Neutrophil (primary cell): Measurements from ENCODE around the gene ABCC3.

Experiments
- H3K27ac ChIP-seq: fragments of 200-600 bp; sonication (generic); 2 replicates; pipeline ENCODE4 v1.5.1; 2016; ENCODE audit warnings: mild to moderate bottlenecking, moderate library complexity
- H3K27me3 ChIP-seq: fragments of 200-600 bp; sonication (generic); 2 replicates; pipeline ENCODE4 v1.6.0; 2016; ENCODE audit warnings: mild to moderate bottlenecking
- H3K36me3 ChIP-seq: fragments of 200-600 bp; sonication (generic); 2 replicates; pipeline ENCODE4 v1.5.1; 2017
- H3K4me1 ChIP-seq, 2 experiments: fragments of 200-600 bp in 1 of 2; sonication (generic) in 1 of 2; 1 replicate in 1 of 2; 2 replicates in 1 of 2; pipeline versions ENCODE4 v1.5.1 to v1.6.1; 2013 to 2016; ENCODE audit warnings: low read depth in 1 of 2, low read length in 1 of 2, mild to moderate bottlenecking in 1 of 2, moderate library complexity in 1 of 2; ENCODE audit not compliant: control insufficient read depth in 1 of 2, insufficient read depth in 1 of 2
- H3K4me3 ChIP-seq, 2 experiments: fragments of 200-600 bp in 1 of 2; sonication (generic) in 1 of 2; 1 replicate in 1 of 2; 2 replicates in 1 of 2; pipeline ENCODE4 v1.5.1; 2013 to 2016; ENCODE audit warnings: low read depth in 1 of 2, low read length in 1 of 2, mild to moderate bottlenecking in 1 of 2, moderate library complexity in 1 of 2
- H3K9me3 ChIP-seq: fragments of 200-600 bp; sonication (generic); 2 replicates; pipeline ENCODE4 v1.5.1; 2016
- TF ChIP-seq, protein P1 (sequence below): fragments of 200-600 bp; sonication (generic); IDR thresholded peaks from 2 replicates; pipeline ENCODE4 v1.5.1; 2016; ENCODE audit warnings: antibody characterized with exemption

ABCC3 gene

DNA sequence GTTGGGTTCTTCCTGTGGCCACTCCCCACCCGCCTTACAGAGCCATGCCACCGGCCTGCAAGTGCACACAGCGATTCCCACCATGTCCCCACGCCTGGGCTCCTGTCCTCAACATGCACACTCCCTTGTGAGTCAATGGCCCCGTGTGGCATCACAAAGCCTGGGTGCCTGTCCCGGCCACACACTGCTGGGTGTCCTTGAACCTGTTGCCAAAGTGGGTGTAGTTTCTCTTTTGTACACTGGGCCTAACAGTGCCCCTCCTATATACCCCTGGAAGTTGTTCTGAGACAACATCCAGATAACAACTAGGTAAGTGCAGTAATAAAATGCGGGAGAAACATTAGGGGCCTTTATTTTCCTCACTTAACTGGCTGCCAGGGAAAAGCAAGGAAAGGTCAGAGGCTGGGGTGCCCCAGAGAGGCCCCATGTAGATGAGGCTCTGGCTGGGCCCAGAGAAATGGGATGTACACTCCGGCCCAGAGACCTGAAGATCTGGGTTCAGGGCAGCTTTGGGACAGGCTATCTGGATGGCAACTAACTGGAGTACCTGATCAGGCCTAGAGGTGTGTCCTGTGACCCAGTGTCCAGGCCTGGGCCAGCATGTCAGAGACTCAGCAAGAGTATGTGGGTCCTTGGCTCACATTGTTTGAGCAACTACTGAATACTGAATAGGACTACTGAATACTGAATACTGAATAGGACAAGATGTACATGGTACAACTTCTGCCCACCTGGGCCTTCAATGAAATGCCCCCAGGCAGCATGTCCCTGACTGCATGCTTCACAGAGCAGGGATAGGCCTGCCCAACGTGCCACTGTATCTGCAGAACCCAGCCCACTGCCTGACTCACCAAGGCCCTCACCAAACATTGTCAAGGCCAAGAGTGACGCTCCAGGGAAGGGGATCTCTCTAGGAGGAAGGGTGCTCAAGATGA is 8.3 kb downstream of the ABCC3 start:
- TF ChIP-seq, protein P1, sequence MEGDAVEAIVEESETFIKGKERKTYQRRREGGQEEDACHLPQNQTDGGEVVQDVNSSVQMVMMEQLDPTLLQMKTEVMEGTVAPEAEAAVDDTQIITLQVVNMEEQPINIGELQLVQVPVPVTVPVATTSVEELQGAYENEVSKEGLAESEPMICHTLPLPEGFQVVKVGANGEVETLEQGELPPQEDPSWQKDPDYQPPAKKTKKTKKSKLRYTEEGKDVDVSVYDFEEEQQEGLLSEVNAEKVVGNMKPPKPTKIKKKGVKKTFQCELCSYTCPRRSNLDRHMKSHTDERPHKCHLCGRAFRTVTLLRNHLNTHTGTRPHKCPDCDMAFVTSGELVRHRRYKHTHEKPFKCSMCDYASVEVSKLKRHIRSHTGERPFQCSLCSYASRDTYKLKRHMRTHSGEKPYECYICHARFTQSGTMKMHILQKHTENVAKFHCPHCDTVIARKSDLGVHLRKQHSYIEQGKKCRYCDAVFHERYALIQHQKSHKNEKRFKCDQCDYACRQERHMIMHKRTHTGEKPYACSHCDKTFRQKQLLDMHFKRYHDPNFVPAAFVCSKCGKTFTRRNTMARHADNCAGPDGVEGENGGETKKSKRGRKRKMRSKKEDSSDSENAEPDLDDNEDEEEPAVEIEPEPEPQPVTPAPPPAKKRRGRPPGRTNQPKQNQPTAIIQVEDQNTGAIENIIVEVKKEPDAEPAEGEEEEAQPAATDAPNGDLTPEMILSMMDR: no peak
- peaks cover 4 to 6% of the 10 kb centered on the region in 2 experiments for H3K4me1 ChIP-seq
- H3K27me3 ChIP-seq: peaks cover 14% of the 10 kb centered on the region
- H3K36me3 ChIP-seq: no peaks in the 10 kb centered on the region
- H3K4me3 ChIP-seq: no peak overlapping the region
- H3K9me3 ChIP-seq: no peaks in the 10 kb centered on the region
- H3K27ac ChIP-seq: no peak overlapping the region

DNA sequence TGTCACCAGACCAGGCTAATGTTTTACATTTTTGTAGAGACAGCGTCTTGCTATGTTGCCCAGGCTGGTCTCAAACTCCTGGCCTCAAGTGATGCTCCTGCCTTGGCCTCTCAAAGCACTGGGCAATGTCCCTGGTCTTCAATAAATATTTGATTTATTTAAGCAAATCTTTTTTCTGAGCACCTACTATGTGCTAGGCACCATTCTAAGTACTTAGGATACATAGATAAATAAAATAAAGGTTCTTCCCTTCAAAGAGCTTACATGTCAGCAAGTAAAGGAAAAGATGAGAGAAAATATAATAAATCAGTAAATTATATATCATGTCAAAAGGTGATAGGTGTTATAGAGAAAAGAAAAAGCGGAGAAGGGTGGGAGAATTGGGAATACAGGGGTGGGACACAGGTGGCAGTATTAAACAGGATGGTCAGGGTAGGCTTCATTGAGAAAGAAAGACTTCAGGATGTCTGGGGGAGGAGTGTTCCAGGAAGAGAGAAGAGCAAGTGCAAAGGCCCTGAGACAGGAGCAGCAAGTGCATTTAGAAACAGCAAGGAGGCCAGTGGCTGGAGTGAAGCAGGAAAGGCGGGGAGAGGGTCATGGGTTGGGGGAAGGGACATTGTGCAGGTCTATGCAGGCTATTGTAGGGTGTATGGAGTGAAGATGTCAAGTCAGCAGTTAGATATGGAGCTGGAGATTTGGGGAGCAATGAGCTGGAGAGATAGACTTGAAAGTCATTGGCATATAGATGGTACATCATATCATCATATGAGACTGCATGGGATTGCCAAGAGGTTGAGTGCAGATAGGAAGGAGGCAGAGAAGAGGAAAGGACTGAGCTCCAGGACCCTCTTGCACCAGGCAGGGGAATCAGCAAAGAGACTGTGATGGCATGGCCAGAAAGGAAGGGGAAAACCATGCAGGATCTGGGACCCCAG is 11.3 kb downstream of the ABCC3 start:
- Histone ChIP-seq H3K4me3 (no peak overlapping the region), H3K36me3 (no peaks in the 10 kb centered on the region), H3K4me1 (no peaks in the 10 kb centered on the region), H3K9me3 (no peaks in the 10 kb centered on the region), H3K27ac (no peak overlapping the region), H3K27me3 (peaks cover 7% of the 10 kb centered on the region)
- TF ChIP-seq, protein P1: no peak

DNA sequence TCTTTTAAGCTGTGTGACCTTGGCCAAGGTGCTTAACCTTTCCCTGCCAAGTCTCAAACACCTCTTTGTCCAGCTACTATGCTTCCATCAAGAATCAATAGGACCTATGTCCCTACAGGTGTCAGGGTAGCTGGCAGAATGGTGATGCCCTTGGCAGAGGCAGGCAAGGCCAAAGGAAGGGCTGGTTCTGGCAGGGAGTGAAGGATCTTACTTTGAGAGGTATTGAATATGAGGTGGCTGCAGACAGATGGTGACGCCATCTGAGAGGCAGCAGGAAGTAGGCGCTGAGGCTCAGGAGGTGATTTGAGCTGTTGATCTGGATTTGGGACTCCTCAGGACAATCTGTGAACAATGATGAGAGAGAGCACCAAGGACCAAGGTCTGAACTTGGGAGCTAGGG is 12.5 kb downstream of the ABCC3 start:
- Histone ChIP-seq H3K36me3 (no peaks in the 10 kb centered on the region), H3K4me3 (no peak overlapping the region), H3K4me1 (no peaks in the 10 kb centered on the region), H3K27me3 (peaks cover 7% of the 10 kb centered on the region), H3K9me3 (no peaks in the 10 kb centered on the region), H3K27ac (no peak overlapping the region)
- TF ChIP-seq, protein P1: no peak

DNA sequence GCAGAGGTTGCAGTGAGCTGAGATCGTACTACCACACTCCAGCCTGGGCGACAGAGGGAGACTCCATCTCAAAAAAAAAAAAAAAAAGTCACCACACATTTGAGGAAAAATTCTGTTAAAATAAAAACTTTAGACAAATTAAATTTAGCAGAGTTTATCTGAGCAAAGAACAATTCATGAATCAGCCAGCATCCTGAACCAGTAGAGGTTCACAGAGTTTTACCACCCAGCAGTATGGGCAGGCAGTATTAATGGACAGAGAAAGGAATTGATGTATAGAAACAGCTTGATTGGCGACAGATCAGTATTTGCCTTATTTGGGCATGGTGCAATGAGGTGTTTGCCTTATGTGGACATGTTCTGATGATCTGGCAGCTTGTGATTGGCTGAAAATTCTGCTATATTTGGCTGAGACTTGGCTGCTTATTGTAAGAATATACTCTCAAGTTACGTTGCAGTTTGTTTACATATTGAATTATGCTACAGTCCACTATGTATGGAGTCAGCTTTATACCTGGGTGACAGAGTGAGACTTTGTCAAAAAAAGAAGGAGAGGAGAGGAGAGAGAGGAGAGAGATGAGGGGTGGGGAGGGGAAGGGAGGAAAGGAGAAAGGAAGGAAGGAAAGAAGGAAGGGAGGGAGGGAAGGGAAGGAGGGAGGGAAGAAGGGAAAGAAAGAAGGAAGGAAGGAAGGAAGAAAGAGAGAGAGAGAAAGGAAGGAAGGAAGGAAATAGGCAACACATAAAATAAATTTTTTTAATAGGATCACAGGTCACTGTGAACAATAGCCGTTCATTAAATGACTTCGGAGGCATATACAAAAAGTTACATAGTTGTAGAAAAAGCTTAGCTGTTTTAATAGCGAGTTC is 14.6 kb downstream of the ABCC3 start:
- TF ChIP-seq, protein P1: no peak
- Histone ChIP-seq H3K36me3 (no peaks in the 10 kb centered on the region), H3K4me1 (no peaks in the 10 kb centered on the region), H3K27me3 (peaks cover 7% of the 10 kb centered on the region), H3K4me3 (no peak overlapping the region), H3K9me3 (no peaks in the 10 kb centered on the region), H3K27ac (no peak overlapping the region)

DNA sequence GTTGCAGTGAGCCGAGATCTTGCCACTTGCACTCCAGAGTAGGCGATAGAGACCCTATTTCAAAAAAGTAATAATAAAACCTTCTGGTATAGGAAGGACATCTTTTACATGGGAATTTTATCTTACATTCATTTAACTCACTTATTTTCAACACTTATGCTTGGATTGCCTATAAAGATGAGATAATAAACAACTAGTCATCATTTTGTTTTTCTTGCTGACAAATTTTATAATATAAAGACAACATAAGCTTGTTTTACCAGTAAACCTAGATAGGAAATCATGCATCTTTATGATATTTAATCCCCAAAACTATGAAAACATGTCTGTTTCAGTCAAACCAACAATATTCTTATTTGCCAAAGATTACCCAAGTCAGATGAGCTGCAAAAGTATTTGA is 17.0 kb downstream of the ABCC3 start:
- Histone ChIP-seq H3K27ac (no peak overlapping the region), H3K27me3 (peaks cover 7% of the 10 kb centered on the region)
- TF ChIP-seq, protein P1: no peak

More for the DNA sequence above, 17.0 kb downstream of the ABCC3 start:
- no peaks in the 10 kb centered on the region for H3K4me1 ChIP-seq
- no peaks in the 10 kb centered on the region for H3K36me3 ChIP-seq
- no peaks in the 10 kb centered on the region for H3K9me3 ChIP-seq
- H3K4me3 ChIP-seq: no peak overlapping the region
